Loucy (cell line): ENCODE results near the gene CASK.

Experiments used
- H2AFZ ChIP-seq: fragments of 200-600 bp; sonication (generic); 2 replicates; pipeline ENCODE4 v1.6.0; 2016; ENCODE audit warnings: antibody characterized with exemption, mild to moderate bottlenecking, low read length, moderate library complexity
- H3F3A ChIP-seq: fragments of 200-600 bp; 2 replicates; pipeline ENCODE4 v1.6.0; 2016; ENCODE audit warnings: antibody characterized with exemption, low read depth, mild to moderate bottlenecking
- H3K27me3 ChIP-seq: fragments of 200-600 bp; sonication (generic); 2 replicates; pipeline ENCODE4 v1.6.1; 2014; ENCODE audit warnings: low read length, mild to moderate bottlenecking; ENCODE audit not compliant: insufficient read depth, poor library complexity, severe bottlenecking
- H3K36me3 ChIP-seq: fragments of 200-600 bp; sonication (generic); 2 replicates; pipeline ENCODE4 v1.6.1; 2016; ENCODE audit warnings: low read length; ENCODE audit not compliant: insufficient read depth
- H3K4me1 ChIP-seq: fragments of 200-600 bp; sonication (generic); 2 replicates; pipeline ENCODE4 v1.5.1; 2014; ENCODE audit warnings: low read length, mild to moderate bottlenecking; ENCODE audit not compliant: insufficient read depth, poor library complexity, severe bottlenecking
- H3K4me2 ChIP-seq: fragments of 200-600 bp; sonication (generic); 2 replicates; pipeline ENCODE4 v1.6.0; 2014; ENCODE audit warnings: antibody characterized with exemption, low read length, low read depth, mild to moderate bottlenecking; ENCODE audit not compliant: poor library complexity, severe bottlenecking
- H3K4me3 ChIP-seq: fragments of 200-600 bp; sonication (generic); 2 replicates; pipeline ENCODE4 v1.5.1; 2014; ENCODE audit warnings: low read length, mild to moderate bottlenecking, mixed read lengths; ENCODE audit not compliant: poor library complexity, severe bottlenecking
- H3K79me2 ChIP-seq: fragments of 200-600 bp; sonication (generic); 2 replicates; pipeline ENCODE4 v1.6.1; 2014; ENCODE audit warnings: low read length; ENCODE audit not compliant: insufficient read depth
- H3K9ac ChIP-seq: fragments of 200-600 bp; sonication (generic); 2 replicates; pipeline ENCODE4 v1.6.0; 2014; ENCODE audit warnings: mild to moderate bottlenecking, low read depth, low read length, moderate library complexity; ENCODE audit not compliant: poor library complexity, severe bottlenecking
- H3K9me2 ChIP-seq: fragments of 200-600 bp; sonication (generic); replicated peaks from 2 replicates; pipeline ENCODE4 v1.6.1; 2016; ENCODE audit warnings: low read depth, low read length, mixed read lengths
- H3K9me3 ChIP-seq: fragments of 200-600 bp; sonication (generic); 2 replicates; pipeline ENCODE4 v1.6.1; 2014; ENCODE audit warnings: mild to moderate bottlenecking, antibody characterized with exemption, low read length, low read depth; ENCODE audit not compliant: insufficient read depth
- H4K20me1 ChIP-seq: fragments of 200-600 bp; sonication (generic); 2 replicates; pipeline ENCODE4 v1.6.0; 2014; ENCODE audit warnings: antibody characterized with exemption, low read length, mild to moderate bottlenecking; ENCODE audit not compliant: insufficient read depth, poor library complexity, severe bottlenecking
- EZH2phosphoT487 ChIP-seq: fragments of 200-600 bp; IDR thresholded peaks from 2 replicates; pipeline ENCODE4 v1.6.1; 2018; ENCODE audit warnings: antibody characterized with exemption, mild to moderate bottlenecking, moderate library complexity, borderline replicate concordance
- TF ChIP-seq, protein P1 (sequence below): fragments of 200-600 bp; sonication (generic); conservative IDR thresholded peaks from 2 replicates; pipeline ENCODE4 v1.5.1; 2014; ENCODE audit warnings: mild to moderate bottlenecking, antibody characterized with exemption, low read length

CASK gene

GRCh38 chrX:41556958-41557357 is 366.4 kb downstream of the CASK start:
- H3K9ac ChIP-seq: no peak overlapping the region
- H4K20me1 ChIP-seq: no peaks in the 10 kb centered on the region
- peaks cover 9% of the 10 kb centered on the region; the same call in 1 of the 2 replicates for H3K36me3 ChIP-seq
- no peaks in the 10 kb centered on the region for H3K9me2 ChIP-seq
- H3K4me3 ChIP-seq: no peak overlapping the region
- no peaks in the 10 kb centered on the region for H3K79me2 ChIP-seq
- H3F3A ChIP-seq: no peaks in the 10 kb centered on the region
- peaks cover 18% of the 10 kb centered on the region for H3K4me1 ChIP-seq
- H3K4me2 ChIP-seq: peak overlapping the region; percentile 44
- no peaks in the 10 kb centered on the region for H3K9me3 ChIP-seq
- TF ChIP-seq, protein P1, sequence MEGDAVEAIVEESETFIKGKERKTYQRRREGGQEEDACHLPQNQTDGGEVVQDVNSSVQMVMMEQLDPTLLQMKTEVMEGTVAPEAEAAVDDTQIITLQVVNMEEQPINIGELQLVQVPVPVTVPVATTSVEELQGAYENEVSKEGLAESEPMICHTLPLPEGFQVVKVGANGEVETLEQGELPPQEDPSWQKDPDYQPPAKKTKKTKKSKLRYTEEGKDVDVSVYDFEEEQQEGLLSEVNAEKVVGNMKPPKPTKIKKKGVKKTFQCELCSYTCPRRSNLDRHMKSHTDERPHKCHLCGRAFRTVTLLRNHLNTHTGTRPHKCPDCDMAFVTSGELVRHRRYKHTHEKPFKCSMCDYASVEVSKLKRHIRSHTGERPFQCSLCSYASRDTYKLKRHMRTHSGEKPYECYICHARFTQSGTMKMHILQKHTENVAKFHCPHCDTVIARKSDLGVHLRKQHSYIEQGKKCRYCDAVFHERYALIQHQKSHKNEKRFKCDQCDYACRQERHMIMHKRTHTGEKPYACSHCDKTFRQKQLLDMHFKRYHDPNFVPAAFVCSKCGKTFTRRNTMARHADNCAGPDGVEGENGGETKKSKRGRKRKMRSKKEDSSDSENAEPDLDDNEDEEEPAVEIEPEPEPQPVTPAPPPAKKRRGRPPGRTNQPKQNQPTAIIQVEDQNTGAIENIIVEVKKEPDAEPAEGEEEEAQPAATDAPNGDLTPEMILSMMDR: no peak
- no peak for TF ChIP-seq EZH2phosphoT487
- no peak overlapping the region for H2AFZ ChIP-seq
- H3K27me3 ChIP-seq: no peaks in the 10 kb centered on the region

- peaks cover 10% of the 10 kb centered on the region for H3K4me1 ChIP-seq
- H3K79me2 ChIP-seq: no peaks in the 10 kb centered on the region
- H3K9me2 ChIP-seq: no peaks in the 10 kb centered on the region
- no peaks in the 10 kb centered on the region for H3K9me3 ChIP-seq
- H3K9ac ChIP-seq: no peak overlapping the region
- H3F3A ChIP-seq: no peaks in the 10 kb centered on the region
- no peaks in the 10 kb centered on the region for H3K36me3 ChIP-seq
- H2AFZ ChIP-seq: no peak overlapping the region
- H3K4me3 ChIP-seq: no peak overlapping the region
- H4K20me1 ChIP-seq: no peaks in the 10 kb centered on the region
- no peak overlapping the region for H3K4me2 ChIP-seq
- TF ChIP-seq, protein P1: no peak
- TF ChIP-seq EZH2phosphoT487: no peak
- H3K27me3 ChIP-seq: no peaks in the 10 kb centered on the region
Measured at GRCh38 chrX:41553688-41554087, 369.7 kb downstream of the CASK start.

GRCh38 chrX:41548411-41548810 is 374.9 kb downstream of the CASK start:
- no peaks in the 10 kb centered on the region for H3K27me3 ChIP-seq
- H2AFZ ChIP-seq: no peak overlapping the region
- no peaks in the 10 kb centered on the region for H3F3A ChIP-seq
- H3K9me2 ChIP-seq: no peaks in the 10 kb centered on the region
- no peak overlapping the region for H3K4me3 ChIP-seq
- no peak overlapping the region for H3K9ac ChIP-seq
- H3K4me2 ChIP-seq: no peak overlapping the region
- no peaks in the 10 kb centered on the region for H3K4me1 ChIP-seq
- TF ChIP-seq, protein P1: no peak
- no peak for TF ChIP-seq EZH2phosphoT487
- H3K36me3 ChIP-seq: no peaks in the 10 kb centered on the region
- H3K79me2 ChIP-seq: no peaks in the 10 kb centered on the region
- no peaks in the 10 kb centered on the region for H4K20me1 ChIP-seq
- no peaks in the 10 kb centered on the region for H3K9me3 ChIP-seq
